GM12878 (cell line): ENCODE data around the gene C3. TPM values are rescaled to one million over a fixed set of nuclear protein-coding genes. Genes with fewer than 3 reads are reported as not detected.

Source experiments
- ATAC-seq: fragments of 200-7000 bp; cut with Tn5 transposase; 3 replicates; pipeline ENCODE4 v1.9.1; 2020; ENCODE audit warnings: mild to moderate bottlenecking, moderate library complexity
- BruUV-seq: library from RNA; stranded (reverse); fragments of 400-500 nt; replicated peaks from 2 replicates; lab custom pipeline; 2021; lab: Mats Ljungman, UMichigan
- CTCF ChIA-PET: fragments of 300-600 bp; sonication (Branson Sonifier 250); formaldehyde crosslinking; extraction: SDS; loops from one replicate; lab custom pipeline; 2021; ENCODE audit warnings: inconsistent platforms; lab: Yijun Ruan, JAX
- POLR2A ChIA-PET: fragments of 350-600 bp; formaldehyde crosslinking; extraction: SDS; loops from one replicate; lab custom pipeline; 2021; ENCODE audit warnings: inconsistent platforms; lab: Charles Lee
- RAD21 ChIA-PET: fragments of 300-600 bp; sonication (Branson Sonifier 250); formaldehyde crosslinking; loops from one replicate; lab custom pipeline; 2023; ENCODE audit warnings: antibody characterized with exemption; ENCODE audit not compliant: unreplicated experiment; lab: Charles Lee
- SMC1A ChIA-PET: fragments of 300-600 bp; sonication (Branson Sonifier 250); formaldehyde crosslinking; loops from one replicate; lab custom pipeline; 2023; ENCODE audit not compliant: unreplicated experiment, uncharacterized antibody; lab: Charles Lee
- DNase-seq: peaks from one replicate; pipeline ENCODE4 v3.0.0-alpha.2; 2011; ENCODE audit warnings: low read depth, low spot score
- FAIRE-seq: peaks from 3 replicates; lab custom pipeline; 2011; peaks lifted over from hg19 to GRCh38; lab: Jason Lieb, UNC
- H2AFZ ChIP-seq: 2 replicates; pipeline ENCODE4 v1.6.0; 2011; ENCODE audit warnings: low read depth, low read length, control low read depth; ENCODE audit not compliant: control insufficient read depth
- H3K27ac ChIP-seq: 2 replicates; pipeline ENCODE4 v1.5.1; 2011; ENCODE audit warnings: control low read depth; ENCODE audit not compliant: control insufficient read depth, insufficient read depth
- H3K27me3 ChIP-seq, 2 experiments: replicated peaks in 1 of 2; 2 replicates each; pipeline versions ENCODE4 v1.6.0 to v1.6.1; 2011; ENCODE audit warnings: low read length in 1 of 2; ENCODE audit not compliant: control insufficient read depth in 2 of 2, insufficient read depth in 2 of 2
- H3K36me3 ChIP-seq, 2 experiments: 2 replicates each; pipeline ENCODE4 v1.5.1; 2011; ENCODE audit warnings: low read length in 1 of 2; ENCODE audit not compliant: control insufficient read depth in 2 of 2, insufficient read depth in 2 of 2
- H3K4me1 ChIP-seq: 2 replicates; pipeline ENCODE4 v1.6.1; 2011; ENCODE audit warnings: mild to moderate bottlenecking, low read length, moderate library complexity, mixed read lengths; ENCODE audit not compliant: control insufficient read depth, insufficient read depth
- H3K4me2 ChIP-seq: 2 replicates; pipeline ENCODE4 v1.6.0; 2011; ENCODE audit warnings: control low read depth; ENCODE audit not compliant: control insufficient read depth, insufficient read depth
- H3K4me3 ChIP-seq: fragments of 200-600 bp; sonication (generic); 2 replicates; pipeline ENCODE4 v1.5.1; 2016
- H3K79me2 ChIP-seq: 2 replicates; pipeline ENCODE4 v1.6.0; 2011; ENCODE audit warnings: low read length; ENCODE audit not compliant: control insufficient read depth, insufficient read depth
- H3K9ac ChIP-seq: 2 replicates; pipeline ENCODE4 v1.8.0; 2011; ENCODE audit warnings: low read length, control low read depth, mixed read lengths; ENCODE audit not compliant: control insufficient read depth, insufficient read depth
- H3K9me3 ChIP-seq: replicated peaks from 3 replicates; pipeline ENCODE4 v1.5.1; 2011; ENCODE audit warnings: mild to moderate bottlenecking, low read length; ENCODE audit not compliant: control insufficient read depth, insufficient read depth
- H4K20me1 ChIP-seq: 2 replicates; pipeline ENCODE4 v1.6.0; 2011; ENCODE audit not compliant: control insufficient read depth, insufficient read depth
- CHD1 ChIP-seq: IDR thresholded peaks from 2 replicates; pipeline ENCODE4 v1.6.1; 2012; ENCODE audit warnings: low read depth, low read length, improper control_type of control experiment
- E2F8 ChIP-seq: fragments of 450-650 bp; IDR thresholded peaks from 2 replicates; pipeline ENCODE4 v1.6.1; 2018; ENCODE audit warnings: mild to moderate bottlenecking, low read depth, moderate library complexity; ENCODE audit not compliant: partially characterized antibody
- GATAD2B ChIP-seq: fragments of 450-650 bp; conservative IDR thresholded peaks from 2 replicates; pipeline ENCODE4 v1.6.1; 2017; ENCODE audit warnings: low read depth, mild to moderate bottlenecking, moderate library complexity
- JUNB ChIP-seq: IDR thresholded peaks from 2 replicates; pipeline ENCODE4 v1.6.1; 2016; ENCODE audit warnings: antibody characterized with exemption, mild to moderate bottlenecking
- NR2C1 ChIP-seq: fragments of 450-650 bp; IDR thresholded peaks from 2 replicates; pipeline ENCODE4 v1.6.1; 2017; ENCODE audit warnings: antibody characterized with exemption, mild to moderate bottlenecking, moderate library complexity
- POLR2AphosphoS5 ChIP-seq: IDR thresholded peaks from 2 replicates; pipeline ENCODE4 v1.6.1; 2011; ENCODE audit warnings: mild to moderate bottlenecking, low read length, inconsistent platforms
- PRDM15 ChIP-seq: fragments of 450-650 bp; formaldehyde crosslinking; IDR thresholded peaks from 2 replicates; pipeline ENCODE4 v1.4.0; 2020; ENCODE audit warnings: mild to moderate bottlenecking, moderate library complexity
- ZBTB33 ChIP-seq: fragments of 450-650 bp; IDR thresholded peaks from 2 replicates; pipeline ENCODE4 v1.6.1; 2017; ENCODE audit warnings: mild to moderate bottlenecking
- ZBTB40 ChIP-seq: fragments of 450-650 bp; IDR thresholded peaks from 2 replicates; pipeline ENCODE4 v1.6.1; 2016; ENCODE audit warnings: mild to moderate bottlenecking, moderate library complexity, borderline replicate concordance
- WGBS: methylation state at CpG from one replicate; pipeline ENCODE4 v1.1.6; 2016; ENCODE audit warnings: low lambda C conversion rate; ENCODE audit not compliant: insufficient replicate concordance, insufficient coverage; ENCODE audit errors: missing lambda C conversion rate; 5-methylcytosine and 5-hydroxymethylcytosine counted together
- in situ Hi-C: fragments of 300-500 bp; cut with MboI; formaldehyde crosslinking; loops from 9 replicates; pipeline ENCODE4 v1.14.3; 2018; ENCODE audit warnings: mixed read lengths
- intact Hi-C: fragments of 100-400 bp; cut with micrococcal nuclease; formaldehyde crosslinking; loops from one replicate; pipeline ENCODE4 v1.14.2; 2022; ENCODE audit not compliant: unreplicated experiment
- polyA plus RNA-seq, 11 experiments: library from polyadenylated mRNA; depleted of rRNA in 4 of 11; unstranded in 6 of 11; stranded (reverse) in 5 of 11; fragments of >200 nt; fragmentation: Nextera tagmentation in 4 of 11; fragmentation: Illumina TruSeq in 1 of 11; extraction: Ambion mirVana in 4 of 11; extraction: Trizol in 1 of 11; gene quantifications; 1 replicate in 1 of 11; 2 replicates in 10 of 11; pipeline versions ENCODE4 v1.2.1 to v1.2.3, GENCODE V29; 2011 to 2016; ENCODE audit warnings: inconsistent platforms in 2 of 11, missing spikeins in 2 of 11, low read depth in 1 of 11
- total RNA-seq, 4 experiments: library from RNA; depleted of rRNA in 3 of 4; stranded (reverse); fragments of >200 nt in 3 of 4; fragmentation: Illumina TruSeq in 1 of 4; extraction: Trizol in 1 of 4; gene quantifications; 2 replicates each; pipeline versions ENCODE4 v1.2.1 to v1.2.3, GENCODE V29; 2013 to 2021

The C3 gene
- total and polyA plus RNA-seq, 10 of the 15 experiments (the other 5 are each of a cell fraction or from before 2014, with no cell fraction given), result 0.20 to 6.7 (median 0.72) TPM

- POLR2A ChIA-PET, result interaction anchor here (0.5 to 1.9 kb wide), 2 partner anchors 11 to 488 kb away, joined by 4 to 10 read pairs; partner anchors contain the start of gene VAV1
- no peak for TF ChIP-seq CHD1
- TF ChIP-seq PRDM15 (CRISPR knock-in tag), result no peak
- no peak for TF ChIP-seq NR2C1
- no peak for TF ChIP-seq GATAD2B
- TF ChIP-seq ZBTB40, result no peak
- TF ChIP-seq E2F8, result no peak
- no peak for TF ChIP-seq POLR2AphosphoS5
- TF ChIP-seq ZBTB33, result peak; percentile 54; the same call in 1 of the 2 replicates
- no peak for TF ChIP-seq JUNB
Observed at GRCh38 chr19:6761053-6761676, 40.7 kb upstream of the C3 start.

More at GRCh38 chr19:6761053-6761676, 40.7 kb upstream of the C3 start:
- H3K9ac ChIP-seq, result no peak overlapping the region
- no peak overlapping the region for H2AFZ ChIP-seq
- FAIRE-seq (no peak), ATAC-seq (peak; percentile 55; the same call in 2 of the 3 replicates), DNase-seq (no peak)
- no TSS peak for BruUV-seq
- H3K4me2 ChIP-seq, result no peak overlapping the region
- CTCF ChIA-PET, result interaction anchor here (0.6 to 1.4 kb wide), 3 partner anchors 10 to 118 kb away, joined by 3 to 4 read pairs (median 4); no protein-coding TSS in a partner anchor
- no peaks in the 10 kb centered on the region; the same call in 2 of the 3 replicates for H3K9me3 ChIP-seq
- no peak overlapping the region for H3K4me3 ChIP-seq
- no peaks in the 10 kb centered on the region for H3K27me3 ChIP-seq
- WGBS, result 77% methylated on average over 4 of the region's 4 CpGs
- SMC1A ChIA-PET, result interaction anchor here (1.1 to 1.4 kb wide), 3 partner anchors 23 to 131 kb away, joined by 3 to 5 read pairs (median 3); partner anchors contain the start of gene GPR108
- peaks cover 3% of the 10 kb centered on the region for H3K79me2 ChIP-seq
- intact Hi-C loops (no loop called here), in situ Hi-C loops (no loop called here)
- H4K20me1 ChIP-seq, result no peaks in the 10 kb centered on the region
- H3K36me3 ChIP-seq, result no peaks in the 10 kb centered on the region; a peak in 1 of 4 replicates
- peaks cover 10% of the 10 kb centered on the region for H3K4me1 ChIP-seq
- RAD21 ChIA-PET, result interaction anchor here (0.9 kb wide), 1 partner anchor 23 kb away, joined by 4 read pairs; the partner anchor contains the start of gene GPR108
- no peak overlapping the region for H3K27ac ChIP-seq
